Endothelial cell of umbilical vein (primary cell): Measurements from ENCODE around the gene AUTS2.

Experiments used
- EZH2 ChIP-seq: IDR thresholded peaks from 2 replicates; pipeline ENCODE4 v1.6.1; 2012; ENCODE audit warnings: borderline replicate concordance, low read depth, mild to moderate bottlenecking, moderate library complexity, low read length, inconsistent platforms; ENCODE audit not compliant: severe bottlenecking
- FOS ChIP-seq: IDR thresholded peaks from 2 replicates; pipeline ENCODE4 v1.6.1; 2011; ENCODE audit warnings: mild to moderate bottlenecking, low read length, moderate library complexity, borderline replicate concordance; ENCODE audit not compliant: insufficient read depth
- JUN ChIP-seq: IDR thresholded peaks from 2 replicates; pipeline ENCODE4 v1.6.1; 2011; ENCODE audit warnings: borderline replicate concordance, low read depth; ENCODE audit not compliant: insufficient read length, insufficient read depth
- MYC ChIP-seq: IDR thresholded peaks from one replicate; pipeline ENCODE4 v1.6.1; 2011; ENCODE audit warnings: mild to moderate bottlenecking, low read depth, low read length
- POLR2A ChIP-seq: IDR thresholded peaks from 2 replicates; pipeline ENCODE4 v1.6.1; 2012; ENCODE audit warnings: low read depth, mild to moderate bottlenecking, control low read depth, low read length
- POLR2AphosphoS5 ChIP-seq: IDR thresholded peaks from 2 replicates; pipeline ENCODE4 v1.6.1; 2012; ENCODE audit warnings: low read depth, mild to moderate bottlenecking, control low read depth, low read length, moderate library complexity; ENCODE audit not compliant: insufficient read depth
- TF ChIP-seq, protein P1 (sequence below), 2 donors: IDR thresholded peaks; 1 replicate in 1 of 2; 2 replicates in 1 of 2; pipeline ENCODE4 v1.5.1; 2011; ENCODE audit warnings: low read length in 2 of 2, mild to moderate bottlenecking in 2 of 2, moderate library complexity in 2 of 2, control low read depth in 1 of 2, inconsistent platforms in 1 of 2, low read depth in 1 of 2; ENCODE audit not compliant: insufficient read depth in 1 of 2; ENCODE audit errors: extremely low read depth in 1 of 2

DNA sequence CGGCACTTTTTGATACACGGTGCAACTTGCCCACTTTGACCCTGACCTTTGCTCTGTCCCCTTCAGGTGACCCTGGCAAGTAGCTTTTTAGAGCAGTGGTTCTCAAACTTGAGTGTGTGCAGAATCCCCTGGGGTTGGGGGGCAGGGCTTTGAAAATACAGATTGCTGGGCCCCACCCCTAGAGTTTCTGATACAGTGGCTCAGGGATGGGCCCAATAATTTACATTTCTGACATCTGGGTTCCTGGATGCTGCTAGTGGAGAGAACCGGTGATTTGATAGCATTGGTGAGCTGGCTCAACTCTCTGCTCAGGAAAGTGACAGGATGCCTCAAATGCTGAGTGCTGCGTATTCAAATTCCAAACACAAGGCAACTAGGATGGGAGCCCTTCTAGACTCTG lies 995.9 kb downstream of the AUTS2 start:
- TF ChIP-seq EZH2 (no peak), POLR2A (no peak), POLR2AphosphoS5 (no peak), JUN (no peak), FOS (no peak), MYC (no peak)
- TF ChIP-seq, protein P1, sequence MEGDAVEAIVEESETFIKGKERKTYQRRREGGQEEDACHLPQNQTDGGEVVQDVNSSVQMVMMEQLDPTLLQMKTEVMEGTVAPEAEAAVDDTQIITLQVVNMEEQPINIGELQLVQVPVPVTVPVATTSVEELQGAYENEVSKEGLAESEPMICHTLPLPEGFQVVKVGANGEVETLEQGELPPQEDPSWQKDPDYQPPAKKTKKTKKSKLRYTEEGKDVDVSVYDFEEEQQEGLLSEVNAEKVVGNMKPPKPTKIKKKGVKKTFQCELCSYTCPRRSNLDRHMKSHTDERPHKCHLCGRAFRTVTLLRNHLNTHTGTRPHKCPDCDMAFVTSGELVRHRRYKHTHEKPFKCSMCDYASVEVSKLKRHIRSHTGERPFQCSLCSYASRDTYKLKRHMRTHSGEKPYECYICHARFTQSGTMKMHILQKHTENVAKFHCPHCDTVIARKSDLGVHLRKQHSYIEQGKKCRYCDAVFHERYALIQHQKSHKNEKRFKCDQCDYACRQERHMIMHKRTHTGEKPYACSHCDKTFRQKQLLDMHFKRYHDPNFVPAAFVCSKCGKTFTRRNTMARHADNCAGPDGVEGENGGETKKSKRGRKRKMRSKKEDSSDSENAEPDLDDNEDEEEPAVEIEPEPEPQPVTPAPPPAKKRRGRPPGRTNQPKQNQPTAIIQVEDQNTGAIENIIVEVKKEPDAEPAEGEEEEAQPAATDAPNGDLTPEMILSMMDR (IDR thresholded peaks at IDR 0.05; ENCODE audit: extremely low read depth in 1 of 2, insufficient read depth in 1 of 2, low read depth in 1 of 2, low read length in 2 of 2): no peak
